Neural progenitor cell (in vitro differentiated cells): ENCODE measurements around the gene MIOX. TPM values are rescaled to one million over a fixed set of nuclear protein-coding genes. Genes with fewer than 3 reads are reported as not detected.

Experiments used
- DNase-seq: peaks from one replicate; pipeline ENCODE4 v3.0.0-alpha.2; 2016; ENCODE audit warnings: low spot score
- H2AFZ ChIP-seq: fragments of 200-600 bp; sonication (generic); replicated peaks from 2 replicates; pipeline ENCODE4 v1.6.1; 2016; ENCODE audit warnings: antibody characterized with exemption
- H3F3A ChIP-seq: fragments of 200-600 bp; sonication (generic); 2 replicates; pipeline ENCODE4 v1.6.1; 2016; ENCODE audit warnings: antibody characterized with exemption, low read depth
- H3K27ac ChIP-seq: fragments of 200-600 bp; sonication (generic); 2 replicates; pipeline ENCODE4 v1.5.1; 2016; ENCODE audit warnings: mild to moderate bottlenecking
- H3K27me3 ChIP-seq: fragments of 200-600 bp; sonication (generic); 2 replicates; pipeline ENCODE4 v1.6.1; 2016; ENCODE audit warnings: mild to moderate bottlenecking, moderate library complexity
- H3K36me3 ChIP-seq: fragments of 200-600 bp; sonication (generic); 2 replicates; pipeline ENCODE4 v1.5.1; 2016
- H3K4me1 ChIP-seq: fragments of 200-600 bp; sonication (generic); 2 replicates; pipeline ENCODE4 v1.6.1; 2016; ENCODE audit warnings: mixed run types
- H3K4me2 ChIP-seq: fragments of 200-600 bp; sonication (generic); 2 replicates; pipeline ENCODE4 v1.6.1; 2016
- H3K4me3 ChIP-seq: fragments of 200-600 bp; sonication (generic); 2 replicates; pipeline ENCODE4 v1.5.1; 2016
- H3K79me2 ChIP-seq: fragments of 200-600 bp; sonication (generic); 2 replicates; pipeline ENCODE4 v1.6.1; 2016; ENCODE audit warnings: low read depth
- H3K9ac ChIP-seq: fragments of 200-600 bp; sonication (generic); 2 replicates; pipeline ENCODE4 v1.6.1; 2016
- H3K9me3 ChIP-seq: fragments of 200-600 bp; sonication (generic); 2 replicates; pipeline ENCODE4 v1.5.1; 2016; ENCODE audit warnings: low read depth
- H4K20me1 ChIP-seq: fragments of 200-600 bp; sonication (generic); 2 replicates; pipeline ENCODE4 v1.6.1; 2016; ENCODE audit warnings: low read depth
- H3K27ac Mint-ChIP-seq: 3 replicates; pipeline ENCODE4 v1.8.0; 2021; ENCODE audit warnings: mixed read lengths
- H3K27me3 Mint-ChIP-seq: 2 replicates; pipeline ENCODE4 v1.8.0; 2022; ENCODE audit warnings: low read depth, mild to moderate bottlenecking, inconsistent platforms, moderate library complexity, mixed read lengths; ENCODE audit not compliant: insufficient read depth
- H3K36me3 Mint-ChIP-seq: 3 replicates; pipeline ENCODE4 v1.8.0; 2021; ENCODE audit warnings: mixed read lengths
- H3K4me1 Mint-ChIP-seq: 3 replicates; pipeline ENCODE4 v1.8.0; 2021; ENCODE audit warnings: mixed read lengths
- H3K4me3 Mint-ChIP-seq: 3 replicates; pipeline ENCODE4 v1.8.0; 2021; ENCODE audit warnings: mild to moderate bottlenecking, moderate library complexity, mixed read lengths
- H3K9me3 Mint-ChIP-seq: 3 replicates; pipeline ENCODE4 v1.8.0; 2020; ENCODE audit warnings: mixed read lengths
- EZH2 ChIP-seq: fragments of 200-600 bp; sonication (generic); IDR thresholded peaks from 2 replicates; pipeline ENCODE4 v1.6.1; 2017; ENCODE audit warnings: antibody characterized with exemption, mild to moderate bottlenecking, moderate library complexity
- EZH2phosphoT487 ChIP-seq: fragments of 200-600 bp; sonication (generic); IDR thresholded peaks from 2 replicates; pipeline ENCODE4 v1.6.1; 2017; ENCODE audit warnings: antibody characterized with exemption
- total RNA-seq: library from RNA; depleted of rRNA; stranded (reverse); fragments of >200 nt; gene quantifications from 2 replicates; pipeline ENCODE4 v1.2.3, GENCODE V29; 2015; ENCODE audit warnings: low replicate concordance
- TF ChIP-seq, protein P1 (sequence below): fragments of 200-600 bp; sonication (generic); IDR thresholded peaks from 2 replicates; pipeline ENCODE4 v1.5.1; 2017; ENCODE audit warnings: antibody characterized with exemption, mild to moderate bottlenecking

MIOX gene
- total RNA-seq, 1 donor from 2014 or later: not detected

DNA sequence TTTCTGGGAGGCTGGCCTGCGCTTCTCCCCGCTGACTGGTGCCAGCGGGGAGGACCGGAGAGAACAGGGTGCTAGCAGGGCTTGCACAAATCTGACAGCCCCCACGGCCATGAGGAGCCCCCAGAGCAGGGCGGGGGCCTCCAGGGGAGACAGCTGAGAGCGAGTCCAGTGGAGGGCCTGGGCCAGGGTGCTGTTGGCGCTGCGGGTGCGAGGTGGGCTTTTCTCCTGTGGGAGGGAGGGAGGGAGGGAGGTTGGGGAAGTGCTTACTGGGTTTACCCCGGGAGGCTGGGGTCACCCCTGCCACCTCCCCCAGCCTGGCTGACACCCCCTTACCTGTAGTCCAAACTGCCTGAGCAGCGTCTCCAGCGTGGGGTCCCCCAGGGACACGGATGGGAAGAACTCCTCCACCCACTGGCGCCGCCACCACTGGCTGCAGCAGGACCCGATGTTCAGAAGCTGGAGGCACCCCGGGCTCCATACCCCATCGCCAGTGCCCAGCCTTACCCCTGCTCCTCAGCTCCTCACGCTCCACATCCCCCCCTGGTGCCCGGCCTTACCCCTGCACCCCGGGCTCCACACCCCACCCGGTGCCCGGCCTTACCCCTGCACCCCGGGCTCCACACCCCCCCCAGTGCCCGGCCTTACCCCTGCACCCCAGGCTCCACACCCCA lies 17.0 kb downstream of the MIOX start:
- TF ChIP-seq EZH2phosphoT487 (no peak), EZH2 (no peak)
- TF ChIP-seq, protein P1, sequence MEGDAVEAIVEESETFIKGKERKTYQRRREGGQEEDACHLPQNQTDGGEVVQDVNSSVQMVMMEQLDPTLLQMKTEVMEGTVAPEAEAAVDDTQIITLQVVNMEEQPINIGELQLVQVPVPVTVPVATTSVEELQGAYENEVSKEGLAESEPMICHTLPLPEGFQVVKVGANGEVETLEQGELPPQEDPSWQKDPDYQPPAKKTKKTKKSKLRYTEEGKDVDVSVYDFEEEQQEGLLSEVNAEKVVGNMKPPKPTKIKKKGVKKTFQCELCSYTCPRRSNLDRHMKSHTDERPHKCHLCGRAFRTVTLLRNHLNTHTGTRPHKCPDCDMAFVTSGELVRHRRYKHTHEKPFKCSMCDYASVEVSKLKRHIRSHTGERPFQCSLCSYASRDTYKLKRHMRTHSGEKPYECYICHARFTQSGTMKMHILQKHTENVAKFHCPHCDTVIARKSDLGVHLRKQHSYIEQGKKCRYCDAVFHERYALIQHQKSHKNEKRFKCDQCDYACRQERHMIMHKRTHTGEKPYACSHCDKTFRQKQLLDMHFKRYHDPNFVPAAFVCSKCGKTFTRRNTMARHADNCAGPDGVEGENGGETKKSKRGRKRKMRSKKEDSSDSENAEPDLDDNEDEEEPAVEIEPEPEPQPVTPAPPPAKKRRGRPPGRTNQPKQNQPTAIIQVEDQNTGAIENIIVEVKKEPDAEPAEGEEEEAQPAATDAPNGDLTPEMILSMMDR: no peak
- no peak for DNase-seq
- Mint-ChIP-seq H3K36me3 (peaks cover 4% of the 10 kb centered on the region), H3K4me1 (peaks cover 2% of the 10 kb centered on the region), H3K27ac (no peak overlapping the region), H3K27me3 (no peaks in the 10 kb centered on the region), H3K4me3 (no peak overlapping the region), H3K9me3 (no peaks in the 10 kb centered on the region)
- no peak overlapping the region for H3K4me2 ChIP-seq
- H3K27me3 ChIP-seq: no peaks in the 10 kb centered on the region
- peaks cover 13% of the 10 kb centered on the region for H4K20me1 ChIP-seq
- H3K9ac ChIP-seq: no peak overlapping the region
- no peak overlapping the region for H3K27ac ChIP-seq
- H3K4me3 ChIP-seq: no peak overlapping the region
- H3K79me2 ChIP-seq: peaks cover 10% of the 10 kb centered on the region
- peaks cover 3% of the 10 kb centered on the region for H3F3A ChIP-seq
- no peaks in the 10 kb centered on the region for H3K9me3 ChIP-seq
- H3K4me1 ChIP-seq: peaks cover 7% of the 10 kb centered on the region
- H3K36me3 ChIP-seq: no peaks in the 10 kb centered on the region
- no peak overlapping the region for H2AFZ ChIP-seq

DNA sequence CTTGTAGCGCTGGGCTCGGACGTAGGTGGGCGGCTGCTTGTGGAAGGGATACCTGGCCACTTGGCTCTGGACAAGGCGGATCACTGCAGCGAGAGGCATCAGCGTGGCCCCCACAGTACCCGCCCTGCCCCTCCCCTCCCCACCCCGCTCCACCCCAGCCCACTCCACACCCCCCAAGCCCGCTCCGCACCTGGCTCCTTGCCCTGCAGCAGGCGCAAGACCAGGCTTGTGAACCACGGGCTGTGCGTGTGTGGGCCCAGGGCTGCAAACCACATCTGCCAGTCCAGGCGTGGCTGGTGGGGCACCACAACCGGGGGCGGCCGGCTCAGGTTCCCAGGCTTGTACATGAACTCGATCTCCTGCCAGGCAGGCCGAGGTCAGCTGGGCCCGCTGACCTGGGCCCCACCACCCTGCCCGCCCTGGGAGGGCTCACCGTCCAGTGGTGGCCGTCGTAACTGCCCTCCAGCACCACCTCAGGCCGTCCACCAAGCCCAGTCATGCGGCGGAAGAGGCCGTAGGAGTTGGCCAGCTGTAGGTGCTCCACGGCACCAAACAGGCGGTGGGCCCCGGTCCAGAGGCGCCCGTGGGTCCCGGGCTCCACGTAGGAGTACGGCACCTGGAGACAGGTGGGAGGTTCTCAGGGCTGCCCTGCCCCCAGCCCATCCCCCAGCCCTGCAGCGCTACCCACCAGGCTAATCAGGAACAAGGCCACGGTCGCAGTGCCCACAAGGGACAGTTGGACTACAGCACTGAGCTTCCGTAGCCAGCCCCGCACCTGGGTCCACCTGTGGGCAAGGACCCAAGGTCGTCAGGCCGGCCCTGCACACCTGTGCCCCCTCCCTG lies 17.9 kb downstream of the MIOX start:
- H3K27me3 Mint-ChIP-seq: no peaks in the 10 kb centered on the region
- peaks cover 4% of the 10 kb centered on the region for H3K36me3 Mint-ChIP-seq
- H3K27ac Mint-ChIP-seq: no peak overlapping the region

DNA sequence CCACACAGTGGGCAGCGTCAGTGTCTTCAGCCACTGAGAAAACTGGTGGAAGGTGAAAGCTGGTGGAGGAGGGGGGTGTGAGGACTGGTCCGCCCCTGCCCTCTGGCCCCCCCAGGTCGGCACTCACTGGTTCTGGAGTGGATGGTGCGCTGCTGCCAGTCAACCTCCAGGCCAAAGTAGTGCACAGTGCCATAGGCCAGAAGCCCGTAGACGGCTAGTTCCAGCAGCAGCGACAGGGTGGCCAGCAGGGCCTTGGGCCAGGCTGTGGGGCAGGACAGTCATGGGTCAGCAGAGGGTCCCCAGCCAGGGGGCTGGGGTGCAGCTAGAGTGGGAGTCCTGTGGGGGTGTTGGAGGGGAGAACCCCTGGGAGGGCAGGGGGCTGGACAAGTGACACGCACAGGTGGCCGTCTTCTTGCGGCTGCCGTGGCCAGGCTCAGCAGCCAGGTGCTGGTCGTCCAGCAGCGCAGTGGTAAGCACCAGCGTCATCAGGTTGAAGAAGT lies 18.7 kb downstream of the MIOX start:
- TF ChIP-seq, protein P1: no peak
- TF ChIP-seq EZH2phosphoT487: no peak
- TF ChIP-seq EZH2: no peak
- no peak overlapping the region for H3K27ac ChIP-seq
- no peaks in the 10 kb centered on the region for H3K9me3 Mint-ChIP-seq
- no peak overlapping the region for H3K4me2 ChIP-seq
- no peaks in the 10 kb centered on the region for H3K36me3 ChIP-seq
- H3F3A ChIP-seq: peaks cover 6% of the 10 kb centered on the region
- H4K20me1 ChIP-seq: peaks cover 25% of the 10 kb centered on the region
- no peaks in the 10 kb centered on the region for H3K9me3 ChIP-seq
- no peaks in the 10 kb centered on the region for H3K27me3 Mint-ChIP-seq
- H3K27ac Mint-ChIP-seq: no peak overlapping the region
- H3K27me3 ChIP-seq: no peaks in the 10 kb centered on the region
- no peak for DNase-seq
- no peak overlapping the region for H3K9ac ChIP-seq
- H3K4me1 ChIP-seq: peaks cover 16% of the 10 kb centered on the region
- no peak overlapping the region for H3K4me3 ChIP-seq
- no peak overlapping the region for H2AFZ ChIP-seq
- H3K36me3 Mint-ChIP-seq: peaks cover 4% of the 10 kb centered on the region
- peaks cover 27% of the 10 kb centered on the region for H3K79me2 ChIP-seq
- peaks cover 11% of the 10 kb centered on the region for H3K4me1 Mint-ChIP-seq
- no peak overlapping the region for H3K4me3 Mint-ChIP-seq

More for the DNA sequence above, 17.9 kb downstream of the MIOX start:
- H3K4me2 ChIP-seq: no peak overlapping the region
- Mint-ChIP-seq H3K4me3 (no peak overlapping the region), H3K9me3 (no peaks in the 10 kb centered on the region), H3K4me1 (peaks cover 9% of the 10 kb centered on the region)
- H3K4me3 ChIP-seq: no peak overlapping the region
- peaks cover 6% of the 10 kb centered on the region for H3F3A ChIP-seq
- H3K4me1 ChIP-seq: peaks cover 16% of the 10 kb centered on the region
- TF ChIP-seq EZH2 (no peak), EZH2phosphoT487 (no peak)
- TF ChIP-seq, protein P1: no peak
- H3K79me2 ChIP-seq: peaks cover 19% of the 10 kb centered on the region
- no peak overlapping the region for H2AFZ ChIP-seq
- no peaks in the 10 kb centered on the region for H3K36me3 ChIP-seq
- peaks cover 23% of the 10 kb centered on the region for H4K20me1 ChIP-seq
- H3K9me3 ChIP-seq: no peaks in the 10 kb centered on the region
- H3K9ac ChIP-seq: no peak overlapping the region
- no peak for DNase-seq
- no peaks in the 10 kb centered on the region for H3K27me3 ChIP-seq
- H3K27ac ChIP-seq: no peak overlapping the region
